ENCODE measurements around the gene NAP1L3. TPM values are rescaled to one million over a fixed set of nuclear protein-coding genes. Genes with fewer than 3 reads are reported as not detected.

NAP1L3 gene
- total and polyA plus RNA-seq, 9 of the 15 experiments (the other 6 are each of a cell fraction or from before 2014, with no cell fraction given) = not detected

DNA sequence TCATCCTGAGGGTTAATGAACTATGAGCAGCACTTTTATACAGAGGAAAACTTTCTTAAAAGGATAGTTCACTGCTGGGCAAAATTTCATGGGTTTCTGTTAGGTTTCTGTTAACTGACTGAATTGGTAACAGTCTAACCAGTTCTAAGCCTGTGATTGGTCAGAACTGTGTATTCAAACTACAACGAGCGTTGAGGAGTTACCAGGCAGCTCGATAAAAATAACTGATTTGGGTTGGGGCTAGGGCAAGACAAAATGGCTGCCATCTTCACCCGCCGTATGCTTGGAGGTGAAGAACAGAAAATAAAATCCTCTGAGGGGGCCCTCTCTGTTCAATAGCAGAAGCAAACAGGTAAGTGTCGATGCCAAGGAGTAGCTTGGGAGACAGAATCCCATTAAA lies 22.6 kb upstream of the NAP1L3 start (continued):
- no peak for TF ChIP-seq CEBPZ (IDR thresholded peaks at IDR 0.05; ENCODE audit: borderline replicate concordance, low read depth, low read length)
- no peak for TF ChIP-seq REST (IDR thresholded peaks at IDR 0.05; ENCODE audit: borderline replicate concordance)
- TF ChIP-seq REST (CRISPR knock-in tag; IDR thresholded peaks at IDR 0.05; ENCODE audit: low read depth) = no peak
- no peak for TF ChIP-seq THRA (IDR thresholded peaks at IDR 0.05)

Measured in K562 (cell line).